Right atrium auricular region (tissue), 2 donors: ENCODE data around the gene DYRK2. TPM values are rescaled to one million over a fixed set of nuclear protein-coding genes. Genes with fewer than 3 reads are reported as not detected.

Source experiments
- DNase-seq: peaks from one replicate; pipeline ENCODE4 v3.0.0-alpha.2; 2019; ENCODE audit warnings: low spot score
- H3K27ac ChIP-seq, 2 donors: fragments of 200-600 bp; sonication (generic); 1 replicate in 1 of 2; 2 replicates in 1 of 2; pipeline ENCODE4 v1.5.1; 2016 to 2019
- H3K27me3 ChIP-seq, 2 donors: fragments of 200-600 bp; sonication (generic); one replicate each; pipeline versions ENCODE4 v1.5.1 to v1.6.0; 2017 to 2019
- H3K36me3 ChIP-seq: fragments of 200-600 bp; sonication (generic); one replicate; pipeline ENCODE4 v1.5.1; 2016
- H3K4me1 ChIP-seq, 2 donors: fragments of 200-600 bp; sonication (generic); one replicate each; pipeline versions ENCODE4 v1.5.1 to v1.6.0; 2017 to 2019
- H3K4me3 ChIP-seq, 2 donors: fragments of 200-600 bp; sonication (generic); 1 replicate in 1 of 2; 2 replicates in 1 of 2; pipeline ENCODE4 v1.5.1; 2017 to 2019; ENCODE audit warnings: mild to moderate bottlenecking in 1 of 2, moderate library complexity in 1 of 2
- H3K9me3 ChIP-seq, 2 donors: fragments of 200-600 bp; sonication (generic); one replicate each; pipeline ENCODE4 v1.5.1; 2019
- total RNA-seq, 2 donors: library from RNA; depleted of rRNA; stranded (reverse); fragments of >200 nt; gene quantifications; one replicate each; pipeline ENCODE4 v1.1.0, GENCODE V29; 2016
- TF ChIP-seq, protein P1 (sequence below), 2 donors: fragments of 200-600 bp; sonication (generic); IDR thresholded peaks; one replicate each; pipeline ENCODE4 v1.5.1; 2019; ENCODE audit warnings: antibody characterized with exemption in 2 of 2

Gene DYRK2
- total RNA-seq, 2 donors from 2014 or later, result 55.1 to 86.6 TPM

DNA sequence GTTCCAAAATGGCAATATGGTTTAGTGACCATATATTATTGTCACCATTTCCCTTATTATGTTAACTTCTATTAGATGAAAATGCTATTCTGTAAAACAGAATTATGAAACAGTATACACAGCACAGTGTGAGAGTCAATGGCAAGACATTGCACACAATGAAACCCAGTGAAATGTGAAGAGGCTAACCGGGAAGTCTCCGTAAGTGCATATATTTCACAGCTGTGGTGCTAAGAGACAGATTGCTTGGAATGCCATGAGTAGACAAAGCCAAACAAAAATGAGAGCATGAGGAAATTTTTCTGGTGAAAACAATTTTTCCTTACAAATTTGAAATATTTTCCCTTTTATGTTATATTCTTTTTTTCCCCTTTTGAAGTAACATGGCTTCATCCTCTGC lies 49.4 kb downstream of the DYRK2 start:
- Histone ChIP-seq H3K36me3 (no peaks in the 10 kb centered on the region), H3K4me3 (no peak overlapping the region), H3K4me1 (peaks cover 0 to 15% of the 10 kb centered on the region in 2 donors), H3K27me3 (no peaks in the 10 kb centered on the region), H3K9me3 (no peaks in the 10 kb centered on the region), H3K27ac (no peak overlapping the region)
- no peak for DNase-seq
- TF ChIP-seq, protein P1, sequence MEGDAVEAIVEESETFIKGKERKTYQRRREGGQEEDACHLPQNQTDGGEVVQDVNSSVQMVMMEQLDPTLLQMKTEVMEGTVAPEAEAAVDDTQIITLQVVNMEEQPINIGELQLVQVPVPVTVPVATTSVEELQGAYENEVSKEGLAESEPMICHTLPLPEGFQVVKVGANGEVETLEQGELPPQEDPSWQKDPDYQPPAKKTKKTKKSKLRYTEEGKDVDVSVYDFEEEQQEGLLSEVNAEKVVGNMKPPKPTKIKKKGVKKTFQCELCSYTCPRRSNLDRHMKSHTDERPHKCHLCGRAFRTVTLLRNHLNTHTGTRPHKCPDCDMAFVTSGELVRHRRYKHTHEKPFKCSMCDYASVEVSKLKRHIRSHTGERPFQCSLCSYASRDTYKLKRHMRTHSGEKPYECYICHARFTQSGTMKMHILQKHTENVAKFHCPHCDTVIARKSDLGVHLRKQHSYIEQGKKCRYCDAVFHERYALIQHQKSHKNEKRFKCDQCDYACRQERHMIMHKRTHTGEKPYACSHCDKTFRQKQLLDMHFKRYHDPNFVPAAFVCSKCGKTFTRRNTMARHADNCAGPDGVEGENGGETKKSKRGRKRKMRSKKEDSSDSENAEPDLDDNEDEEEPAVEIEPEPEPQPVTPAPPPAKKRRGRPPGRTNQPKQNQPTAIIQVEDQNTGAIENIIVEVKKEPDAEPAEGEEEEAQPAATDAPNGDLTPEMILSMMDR (IDR thresholded peaks at IDR 0.05), result no peak

DNA sequence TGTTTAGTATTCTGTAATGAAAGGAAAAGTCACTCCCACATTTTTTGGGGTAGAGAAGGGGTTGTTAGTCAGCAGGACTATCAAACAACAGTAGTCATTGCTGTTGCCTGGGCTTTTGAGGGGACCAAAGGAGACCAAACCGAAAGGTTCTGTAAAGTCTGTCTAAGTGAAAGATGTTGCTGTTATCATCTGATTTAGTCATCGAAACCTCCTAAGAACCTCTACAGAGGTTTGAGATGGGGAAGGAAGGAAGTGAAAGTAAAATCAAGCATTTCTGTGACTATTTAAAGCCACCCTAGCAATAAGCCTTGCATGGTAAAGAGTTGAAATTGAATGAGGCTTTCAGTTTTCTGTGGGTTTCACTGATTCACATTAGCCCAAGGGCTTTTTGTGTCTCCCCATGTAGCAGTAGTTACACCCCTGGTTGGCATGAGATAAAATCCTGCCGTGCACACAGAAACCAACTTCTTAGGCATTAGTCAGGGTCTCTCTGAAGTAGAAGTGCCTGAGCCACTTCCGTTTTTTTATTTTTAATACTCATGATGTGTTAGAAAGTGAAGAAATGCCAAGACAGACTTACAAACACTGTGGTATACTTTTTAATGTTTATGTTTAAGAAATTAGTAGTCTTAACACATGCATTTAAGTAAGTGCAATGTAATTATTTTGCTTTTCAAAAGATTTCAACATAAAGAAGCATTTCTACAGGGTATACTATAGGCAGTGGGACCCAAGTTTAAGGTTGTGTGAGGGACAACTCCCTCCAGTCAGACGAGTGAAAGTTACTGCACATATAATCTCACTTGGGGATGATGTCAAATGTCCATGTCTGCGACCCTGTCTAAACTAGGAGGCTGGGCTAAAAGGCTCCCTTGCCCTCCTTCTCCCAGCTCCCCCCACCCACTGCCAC lies 50.4 kb downstream of the DYRK2 start:
- Histone ChIP-seq H3K4me1 (peaks cover 0 to 14% of the 10 kb centered on the region in 2 donors), H3K27ac (peak overlapping the region; percentile 22 to 27), H3K4me3 (peak overlapping the region; percentile 17 to 27), H3K27me3 (no peaks in the 10 kb centered on the region), H3K9me3 (no peaks in the 10 kb centered on the region), H3K36me3 (no peaks in the 10 kb centered on the region)
- DNase-seq, result no peak
- TF ChIP-seq, protein P1 (IDR thresholded peaks at IDR 0.05), result no peak

DNA sequence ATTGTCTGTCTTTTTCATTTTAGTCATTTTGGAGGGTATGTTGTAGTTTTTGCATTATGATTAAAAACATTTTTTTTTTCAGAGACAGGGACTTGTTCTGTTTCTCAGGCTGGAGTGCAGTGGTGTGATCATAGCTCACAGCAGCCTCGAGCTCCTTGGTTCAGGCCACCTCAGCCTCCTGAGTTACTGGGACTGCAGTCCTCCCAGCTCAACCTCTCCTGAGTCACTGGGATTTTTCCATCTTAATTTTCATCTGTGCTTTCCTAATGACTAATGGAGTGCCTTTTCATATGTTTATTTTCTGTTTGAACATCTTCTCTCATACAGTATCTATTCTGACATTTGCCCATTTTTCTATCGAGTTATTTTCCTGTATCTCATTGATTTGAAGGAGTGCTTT lies 52.6 kb downstream of the DYRK2 start:
- Histone ChIP-seq H3K27ac (no peak overlapping the region), H3K4me1 (peaks cover 0 to 20% of the 10 kb centered on the region in 2 donors), H3K36me3 (no peaks in the 10 kb centered on the region), H3K27me3 (no peaks in the 10 kb centered on the region), H3K9me3 (no peaks in the 10 kb centered on the region), H3K4me3 (no peak overlapping the region)
- TF ChIP-seq, protein P1 (IDR thresholded peaks at IDR 0.05), result no peak
- DNase-seq, result no peak

DNA sequence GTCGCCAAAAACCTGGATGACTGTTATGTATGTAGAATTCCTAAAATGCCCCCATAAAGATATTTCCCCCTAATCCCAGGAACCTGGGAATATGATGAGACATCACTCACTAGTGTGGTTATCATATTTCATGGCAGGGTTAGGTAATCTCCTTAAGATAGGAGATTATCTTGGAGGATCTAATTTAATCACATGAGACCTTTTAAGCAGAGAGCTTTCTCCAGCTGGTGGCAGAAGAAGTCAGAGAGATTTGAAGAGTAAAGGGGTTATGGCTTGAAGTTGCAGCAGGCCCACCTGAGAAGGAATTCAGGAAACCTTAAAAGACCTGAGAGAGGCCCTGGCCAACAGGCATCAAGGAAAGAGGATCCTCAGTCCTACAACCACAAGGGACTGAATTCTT lies 53.6 kb downstream of the DYRK2 start:
- TF ChIP-seq, protein P1 (IDR thresholded peaks at IDR 0.05), result no peak

DNA sequence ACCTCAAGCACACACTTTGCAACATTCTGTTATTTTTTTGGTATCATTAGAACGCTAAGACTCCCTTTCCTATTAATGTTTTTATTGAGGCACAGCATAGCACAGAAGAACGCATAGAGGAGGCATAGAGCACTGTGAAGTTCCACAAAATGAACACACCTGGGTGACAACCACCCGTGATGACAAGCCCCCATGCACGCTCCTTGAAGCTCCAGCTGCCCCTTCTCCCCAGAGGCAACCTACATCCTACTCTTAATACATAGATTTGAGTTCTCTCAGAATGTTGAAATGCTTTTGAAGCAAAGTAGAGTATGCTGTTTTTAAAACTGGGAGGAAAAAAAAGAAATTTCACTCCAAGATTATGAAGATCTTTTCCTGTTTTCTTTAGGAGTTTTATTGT lies 55.5 kb downstream of the DYRK2 start:
- TF ChIP-seq, protein P1 (IDR thresholded peaks at IDR 0.05), result no peak
- no peak for DNase-seq
- Histone ChIP-seq H3K9me3 (no peaks in the 10 kb centered on the region), H3K4me1 (peaks cover 0 to 13% of the 10 kb centered on the region in 2 donors), H3K27me3 (no peaks in the 10 kb centered on the region), H3K36me3 (no peaks in the 10 kb centered on the region), H3K4me3 (no peak overlapping the region), H3K27ac (no peak overlapping the region)

More for the DNA sequence above, 53.6 kb downstream of the DYRK2 start:
- no peak for DNase-seq
- Histone ChIP-seq H3K4me3 (no peak overlapping the region), H3K4me1 (peaks cover 0 to 22% of the 10 kb centered on the region in 2 donors), H3K9me3 (no peaks in the 10 kb centered on the region), H3K27me3 (no peaks in the 10 kb centered on the region), H3K36me3 (no peaks in the 10 kb centered on the region), H3K27ac (no peak overlapping the region)
